Smooth muscle cell (in vitro differentiated cells): ENCODE measurements around the gene SCG3. TPM values are rescaled to one million over a fixed set of nuclear protein-coding genes. Genes with fewer than 3 reads are reported as not detected.

Source experiments
- DNase-seq: peaks from one replicate; lab custom pipeline; 2025; ENCODE audit not compliant: unreplicated experiment; lab: John Stamatoyannopoulos, UW
- H2AFZ ChIP-seq: fragments of 200-600 bp; sonication (generic); 2 replicates; pipeline ENCODE4 v1.6.0; 2016; ENCODE audit warnings: antibody characterized with exemption, low read depth, mild to moderate bottlenecking
- H3F3A ChIP-seq: fragments of 200-600 bp; sonication (generic); 2 replicates; pipeline ENCODE4 v1.6.0; 2017; ENCODE audit warnings: antibody characterized with exemption, low read depth
- H3K27ac ChIP-seq: fragments of 200-600 bp; sonication (generic); 2 replicates; pipeline ENCODE4 v1.5.1; 2016; ENCODE audit warnings: low read depth, mild to moderate bottlenecking
- H3K27me3 ChIP-seq: fragments of 200-600 bp; sonication (generic); 2 replicates; pipeline ENCODE4 v1.6.1; 2016; ENCODE audit warnings: low read depth, mild to moderate bottlenecking
- H3K36me3 ChIP-seq: fragments of 200-600 bp; sonication (generic); 2 replicates; pipeline ENCODE4 v1.5.1; 2016; ENCODE audit warnings: low read depth
- H3K4me1 ChIP-seq: fragments of 200-600 bp; sonication (generic); 2 replicates; pipeline ENCODE4 v1.5.1; 2016; ENCODE audit warnings: low read depth
- H3K4me2 ChIP-seq: fragments of 200-600 bp; sonication (generic); 2 replicates; pipeline ENCODE4 v1.6.0; 2016; ENCODE audit warnings: mild to moderate bottlenecking
- H3K4me3 ChIP-seq: fragments of 200-600 bp; sonication (generic); 2 replicates; pipeline ENCODE4 v1.5.1; 2016; ENCODE audit warnings: mild to moderate bottlenecking
- H3K79me2 ChIP-seq: fragments of 200-600 bp; sonication (generic); 2 replicates; pipeline ENCODE4 v1.6.0; 2016; ENCODE audit warnings: low read depth, mild to moderate bottlenecking
- H3K9ac ChIP-seq: fragments of 200-600 bp; sonication (generic); 2 replicates; pipeline ENCODE4 v1.6.0; 2016; ENCODE audit warnings: low read depth
- H3K9me3 ChIP-seq: fragments of 200-600 bp; sonication (generic); replicated peaks from 2 replicates; pipeline ENCODE4 v1.5.1; 2016; ENCODE audit warnings: low read depth
- H4K20me1 ChIP-seq: fragments of 200-600 bp; sonication (generic); 2 replicates; pipeline ENCODE4 v1.6.0; 2016; ENCODE audit warnings: low read depth
- WGBS: methylation state at CpG from one replicate; pipeline ENCODE4 v1.1.7; 2016; ENCODE audit warnings: low lambda C conversion rate; 5-methylcytosine and 5-hydroxymethylcytosine counted together
- polyA plus RNA-seq: library from polyadenylated mRNA; unstranded; fragments of >200 nt; fragmentation: Nextera tagmentation; extraction: Ambion mirVana; gene quantifications from 2 replicates; pipeline ENCODE4 v1.2.1, GENCODE V29; 2016
- total RNA-seq: library from RNA; depleted of rRNA; stranded (reverse); fragments of >200 nt; gene quantifications from 2 replicates; pipeline ENCODE4 v1.2.3, GENCODE V29; 2014
- TF ChIP-seq, protein P1 (sequence below): fragments of 200-600 bp; sonication (generic); IDR thresholded peaks from 2 replicates; pipeline ENCODE4 v1.5.1; 2017; ENCODE audit warnings: borderline replicate concordance, mild to moderate bottlenecking, antibody characterized with exemption; ENCODE audit not compliant: insufficient read depth, poor library complexity, severe bottlenecking

SCG3 gene
- total RNA-seq (not detected in 2 replicates), polyA plus RNA-seq (not detected in 2 replicates)

DNA sequence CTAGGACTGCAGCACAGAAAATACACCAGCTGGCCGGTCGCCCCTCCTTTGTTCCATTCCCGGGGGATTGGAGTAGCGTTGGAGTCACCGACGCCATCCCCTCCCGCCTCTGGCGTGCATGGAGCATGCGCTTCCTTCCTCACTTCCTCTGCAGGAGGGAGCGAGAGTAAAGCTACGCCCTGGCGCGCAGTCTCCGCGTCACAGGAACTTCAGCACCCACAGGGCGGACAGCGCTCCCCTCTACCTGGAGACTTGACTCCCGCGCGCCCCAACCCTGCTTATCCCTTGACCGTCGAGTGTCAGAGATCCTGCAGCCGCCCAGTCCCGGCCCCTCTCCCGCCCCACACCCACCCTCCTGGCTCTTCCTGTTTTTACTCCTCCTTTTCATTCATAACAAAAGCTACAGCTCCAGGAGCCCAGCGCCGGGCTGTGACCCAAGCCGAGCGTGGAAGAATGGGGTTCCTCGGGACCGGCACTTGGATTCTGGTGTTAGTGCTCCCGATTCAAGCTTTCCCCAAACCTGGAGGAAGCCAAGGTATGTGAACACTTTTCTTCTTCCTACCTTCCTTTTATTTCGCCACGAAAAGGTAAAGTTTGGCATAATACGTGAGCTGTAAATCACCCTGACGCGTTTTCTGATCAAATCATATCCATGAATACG, at the start of gene SCG3:
TSS of gene SCG3 (plus strand) at position 201 of the 661 bp plus-strand sequence. CDS start at position 454, 253 bp downstream.
- TF ChIP-seq, protein P1, sequence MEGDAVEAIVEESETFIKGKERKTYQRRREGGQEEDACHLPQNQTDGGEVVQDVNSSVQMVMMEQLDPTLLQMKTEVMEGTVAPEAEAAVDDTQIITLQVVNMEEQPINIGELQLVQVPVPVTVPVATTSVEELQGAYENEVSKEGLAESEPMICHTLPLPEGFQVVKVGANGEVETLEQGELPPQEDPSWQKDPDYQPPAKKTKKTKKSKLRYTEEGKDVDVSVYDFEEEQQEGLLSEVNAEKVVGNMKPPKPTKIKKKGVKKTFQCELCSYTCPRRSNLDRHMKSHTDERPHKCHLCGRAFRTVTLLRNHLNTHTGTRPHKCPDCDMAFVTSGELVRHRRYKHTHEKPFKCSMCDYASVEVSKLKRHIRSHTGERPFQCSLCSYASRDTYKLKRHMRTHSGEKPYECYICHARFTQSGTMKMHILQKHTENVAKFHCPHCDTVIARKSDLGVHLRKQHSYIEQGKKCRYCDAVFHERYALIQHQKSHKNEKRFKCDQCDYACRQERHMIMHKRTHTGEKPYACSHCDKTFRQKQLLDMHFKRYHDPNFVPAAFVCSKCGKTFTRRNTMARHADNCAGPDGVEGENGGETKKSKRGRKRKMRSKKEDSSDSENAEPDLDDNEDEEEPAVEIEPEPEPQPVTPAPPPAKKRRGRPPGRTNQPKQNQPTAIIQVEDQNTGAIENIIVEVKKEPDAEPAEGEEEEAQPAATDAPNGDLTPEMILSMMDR = no peak
- Histone ChIP-seq H3K36me3 (no peaks in the 10 kb centered on the region), H3K4me3 (no peak within 1 kb of the TSS), H2AFZ (no peak within 1 kb of the TSS), H3K79me2 (no peaks in the 10 kb centered on the region), H3K27me3 (peaks cover 29% of the 10 kb centered on the region), H3K27ac (no peak within 1 kb of the TSS), H3K9me3 (no peaks in the 10 kb centered on the region), H3K9ac (no peak within 1 kb of the TSS), H3K4me1 (peaks cover 3% of the 10 kb centered on the region), H3K4me2 (peak within 1 kb of the TSS; percentile 62), H3F3A (no peaks in the 10 kb centered on the region), H4K20me1 (no peaks in the 10 kb centered on the region)
- WGBS = 2% methylated on average over 38 of the region's 38 CpGs
- peak; percentile 38 for DNase-seq

DNA sequence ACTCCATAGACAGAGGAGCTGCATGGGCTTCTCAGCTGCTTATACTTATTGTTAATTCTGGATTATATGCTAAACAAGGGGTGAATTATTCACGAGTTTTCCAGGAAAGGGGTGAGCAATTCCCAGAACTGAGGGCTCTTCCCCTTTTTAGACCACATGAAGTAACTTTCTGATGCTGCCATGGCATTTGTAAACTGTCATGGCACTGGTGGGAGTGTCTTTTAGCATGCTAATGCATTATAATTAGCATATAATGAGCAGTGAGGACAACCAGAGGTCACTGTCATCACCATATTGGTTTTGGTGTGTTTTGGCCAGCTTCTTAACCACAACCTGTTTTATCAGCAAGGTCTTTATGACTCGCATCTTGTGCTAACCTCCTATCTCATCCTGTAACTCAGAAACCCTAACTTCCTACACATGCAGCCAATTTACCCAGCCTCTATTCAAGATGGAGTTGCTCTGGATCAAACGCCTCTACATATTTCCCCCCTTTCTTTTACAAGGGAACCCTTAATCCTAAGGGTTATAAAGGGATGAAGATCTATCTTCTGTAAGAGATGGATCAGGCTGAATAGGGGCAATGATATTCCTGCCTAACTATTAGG, 46.6 kb upstream of the SCG3 start:
- Histone ChIP-seq H3K4me2 (no peak overlapping the region), H3K4me3 (no peak overlapping the region), H3K36me3 (no peaks in the 10 kb centered on the region), H3K9ac (no peak overlapping the region), H3K79me2 (no peaks in the 10 kb centered on the region), H3K27me3 (no peaks in the 10 kb centered on the region), H3F3A (no peaks in the 10 kb centered on the region), H3K27ac (no peak overlapping the region), H3K4me1 (no peaks in the 10 kb centered on the region), H2AFZ (no peak overlapping the region), H3K9me3 (no peaks in the 10 kb centered on the region), H4K20me1 (no peaks in the 10 kb centered on the region)
- 79% methylated on average over 3 of the region's 3 CpGs for WGBS
- TF ChIP-seq, protein P1 = no peak
- DNase-seq = no peak

DNA sequence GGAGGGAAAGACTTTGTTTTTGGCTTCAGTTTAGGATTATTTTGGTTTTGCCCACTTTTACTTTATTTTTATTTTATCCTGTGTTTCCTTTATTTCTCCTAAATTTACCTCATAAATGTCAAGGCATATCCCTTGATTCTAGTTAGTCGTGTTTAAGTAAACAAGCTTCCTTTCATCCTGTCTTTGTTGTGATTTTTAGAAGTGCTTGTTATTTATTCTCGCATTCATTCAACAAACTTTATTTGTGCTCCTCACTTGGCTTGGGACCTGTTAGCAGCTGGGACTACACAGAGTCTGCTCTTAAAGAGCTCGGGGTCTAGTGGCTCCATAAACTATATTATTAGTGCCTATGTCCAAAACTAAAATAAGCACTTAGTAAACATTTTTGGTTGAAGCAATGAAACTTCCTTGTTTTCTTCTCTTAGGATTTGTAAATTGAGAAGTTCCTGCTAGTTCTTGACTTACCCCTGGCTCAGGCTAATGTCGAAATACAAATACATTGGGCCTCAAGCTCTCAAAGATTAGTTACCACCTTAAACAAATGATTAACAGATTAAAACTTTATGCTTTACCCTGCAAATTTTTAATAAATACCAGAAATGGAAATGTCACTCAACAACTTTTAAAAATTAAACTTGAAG, 39.7 kb upstream of the SCG3 start:
- TF ChIP-seq, protein P1 = no peak
- Histone ChIP-seq H3K9ac (no peak overlapping the region), H3K79me2 (no peaks in the 10 kb centered on the region), H3K27me3 (no peaks in the 10 kb centered on the region), H3F3A (no peaks in the 10 kb centered on the region), H3K4me3 (no peak overlapping the region), H3K36me3 (no peaks in the 10 kb centered on the region), H3K27ac (no peak overlapping the region), H3K4me2 (no peak overlapping the region), H2AFZ (no peak overlapping the region), H3K9me3 (no peaks in the 10 kb centered on the region), H3K4me1 (no peaks in the 10 kb centered on the region), H4K20me1 (no peaks in the 10 kb centered on the region)
- 72% methylated on average over 4 of the region's 4 CpGs for WGBS
- no peak for DNase-seq
